T-helper 22 cell (primary cell): ENCODE results near the gene SHKBP1.
"Not testable (repeated sequence)": the region's sequence is repeated elsewhere in the genome, so short reads cannot be mapped to it uniquely, and the experiment has no call there.

Experiments used
- DNase-seq: peaks from one replicate; pipeline ENCODE4 v3.0.0-alpha.2; 2020; ENCODE audit warnings: low read depth

SHKBP1 gene

GRCh38 chr19:40556953-40557530 is 19.6 kb upstream of the SHKBP1 start:
- no peak for DNase-seq

- DNase-seq = no peak
Observed at GRCh38 chr19:40559394-40559793, 17.3 kb upstream of the SHKBP1 start.

GRCh38 chr19:40560092-40560507 is 16.6 kb upstream of the SHKBP1 start:
- DNase-seq = no peak

- no peak for DNase-seq
Observed at GRCh38 chr19:40561947-40562346, 14.7 kb upstream of the SHKBP1 start.

- DNase-seq = not testable (repeated sequence)
Observed at GRCh38 chr19:40564535-40564934, 12.1 kb upstream of the SHKBP1 start.

DNA sequence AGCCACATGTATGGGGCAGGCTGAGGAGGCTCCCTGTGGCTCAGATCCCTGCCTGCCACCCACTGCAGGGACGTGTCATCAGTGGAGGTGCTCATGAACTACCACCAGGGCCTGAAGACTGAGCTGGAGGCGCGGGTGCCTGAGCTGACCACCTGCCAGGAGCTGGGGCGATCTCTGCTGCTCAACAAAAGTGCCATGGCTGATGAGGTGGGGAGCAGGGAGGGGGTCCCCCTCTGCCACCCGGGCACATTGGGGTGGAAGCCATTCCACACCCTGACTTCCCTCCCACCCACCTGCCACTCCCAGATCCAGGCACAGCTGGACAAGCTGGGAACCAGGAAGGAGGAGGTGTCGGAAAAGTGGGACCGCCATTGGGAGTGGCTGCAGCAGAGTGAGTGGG is 11.3 kb upstream of the SHKBP1 start:
- DNase-seq = no peak

DNA sequence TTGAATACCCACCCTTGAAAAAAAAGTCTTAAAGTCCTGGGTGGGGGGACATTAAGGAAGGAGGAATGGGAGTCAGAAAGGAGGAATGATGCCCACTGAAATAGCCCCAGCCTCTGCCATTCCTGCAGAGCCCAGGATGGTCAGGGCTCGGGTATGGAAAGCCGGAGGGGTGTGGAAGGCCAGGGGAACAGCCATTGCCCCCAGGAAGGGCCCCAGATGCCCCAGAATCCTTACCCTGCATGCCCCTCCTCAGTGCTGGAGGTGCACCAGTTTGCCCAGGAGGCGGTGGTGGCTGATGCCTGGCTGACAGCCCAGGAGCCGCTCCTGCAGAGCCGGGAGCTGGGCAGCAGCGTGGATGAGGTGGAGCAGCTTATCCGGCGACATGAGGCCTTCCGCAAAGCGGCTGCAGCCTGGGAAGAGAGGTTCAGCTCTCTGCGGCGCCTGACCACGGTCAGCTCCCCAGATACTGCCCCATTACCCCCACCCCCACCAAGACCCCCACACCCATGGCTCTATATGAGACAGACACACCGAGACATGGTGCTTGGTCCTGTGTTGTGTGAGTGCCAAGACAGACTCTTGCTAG is 10.7 kb upstream of the SHKBP1 start:
- DNase-seq = no peak

DNA sequence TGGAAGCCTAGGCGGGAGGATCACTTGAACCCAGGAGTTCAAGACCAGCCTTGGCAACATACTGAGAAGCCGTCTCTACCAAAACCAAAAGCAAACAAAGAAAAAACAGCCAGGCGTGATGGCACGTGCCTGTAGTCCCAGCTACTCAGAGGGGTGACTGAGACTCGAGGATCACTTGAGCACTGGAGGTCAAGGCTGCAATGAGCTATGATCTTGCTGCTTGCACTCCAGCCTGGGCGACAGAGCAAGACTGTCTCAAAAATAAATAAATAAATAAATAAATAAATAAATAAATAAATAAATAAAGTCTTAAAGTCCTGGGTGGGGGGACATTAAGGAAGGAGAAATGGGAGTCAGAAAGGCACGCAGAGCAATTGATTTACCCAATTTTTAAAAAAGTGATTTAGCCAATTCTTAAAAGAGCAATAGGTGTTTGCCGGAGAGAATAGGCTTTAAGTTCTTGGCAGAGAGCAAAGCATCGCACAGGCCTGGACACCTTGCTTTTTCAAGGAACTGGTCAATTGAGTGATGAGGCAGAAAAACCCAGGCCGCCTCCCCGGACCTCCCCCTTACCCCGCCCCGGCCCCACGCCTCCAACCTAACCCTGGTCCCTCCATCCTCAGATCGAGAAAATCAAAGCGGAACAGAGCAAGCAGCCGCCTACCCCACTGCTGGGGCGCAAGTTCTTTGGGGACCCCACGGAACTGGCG is 9.5 kb upstream of the SHKBP1 start:
- DNase-seq = no peak

- no peak for DNase-seq
Observed at GRCh38 chr19:40567750-40568494, 8.8 kb upstream of the SHKBP1 start.

DNA sequence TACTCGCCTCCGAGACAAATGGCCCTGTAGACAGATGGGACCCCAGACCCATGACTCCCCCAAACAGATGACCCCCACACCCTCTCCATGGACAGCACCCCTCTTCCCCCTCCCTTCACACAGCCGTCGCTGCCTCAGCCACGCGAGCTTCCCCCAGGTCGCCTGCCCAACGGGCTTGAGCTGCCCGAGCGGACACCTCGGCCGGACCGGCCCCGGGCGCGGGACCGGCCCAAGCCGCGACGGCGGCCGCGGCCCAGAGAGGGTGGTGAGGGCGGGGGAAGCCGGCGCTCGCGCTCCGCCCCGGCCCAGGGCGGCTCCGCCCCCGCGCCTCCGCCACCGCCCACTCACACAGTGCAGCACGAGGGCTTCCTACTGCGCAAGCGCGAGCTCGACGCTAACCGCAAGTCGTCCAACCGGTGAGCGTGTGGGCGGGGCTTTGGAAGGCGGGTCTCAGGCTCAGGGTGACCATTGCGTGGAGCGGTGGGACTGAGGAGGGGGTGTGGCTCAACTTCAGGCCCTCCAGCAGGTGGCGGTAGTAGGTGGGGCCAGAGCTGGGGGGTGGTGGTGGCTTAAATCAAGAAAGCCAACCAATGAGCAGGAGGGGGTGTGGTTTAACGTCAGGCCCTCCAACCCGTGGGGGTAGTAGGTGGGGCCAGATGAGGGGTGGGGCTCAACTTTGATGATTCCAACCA is 6.2 kb upstream of the SHKBP1 start:
- DNase-seq = peak; percentile 98

- no peak for DNase-seq
Observed at GRCh38 chr19:40571005-40571318, 5.7 kb upstream of the SHKBP1 start.

GRCh38 chr19:40571831-40572495 is 4.7 kb upstream of the SHKBP1 start:
- DNase-seq = no peak

GRCh38 chr19:40575326-40575725 is 1.3 kb upstream of the SHKBP1 start:
- DNase-seq = no peak

- DNase-seq = no peak
Observed at GRCh38 chr19:40576151-40576584, 505 bp upstream of the SHKBP1 start.

DNA sequence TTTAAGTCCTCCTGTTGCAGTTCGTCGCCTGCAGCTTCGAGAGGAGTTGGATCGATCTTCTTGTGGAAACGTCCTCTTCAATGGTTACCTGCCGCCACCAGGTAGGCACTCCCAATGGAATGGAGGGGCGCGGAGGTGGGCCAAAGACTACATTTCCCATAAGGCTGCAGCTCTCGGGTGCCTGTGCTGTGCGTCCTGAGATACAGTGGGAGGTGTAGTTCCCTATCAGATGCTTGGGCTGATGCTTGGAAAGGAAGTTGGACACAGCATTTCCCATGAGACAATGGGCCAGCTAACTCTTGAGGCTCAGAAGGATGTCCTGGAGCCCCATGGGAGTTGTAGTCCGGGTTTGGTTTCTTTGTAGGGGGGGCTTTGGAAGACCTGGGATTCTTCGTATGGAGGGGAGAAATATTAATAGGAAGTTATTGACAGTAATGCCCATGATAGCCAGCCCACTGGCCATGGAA is 1.8 kb downstream of the SHKBP1 start:
- DNase-seq = no peak

DNA sequence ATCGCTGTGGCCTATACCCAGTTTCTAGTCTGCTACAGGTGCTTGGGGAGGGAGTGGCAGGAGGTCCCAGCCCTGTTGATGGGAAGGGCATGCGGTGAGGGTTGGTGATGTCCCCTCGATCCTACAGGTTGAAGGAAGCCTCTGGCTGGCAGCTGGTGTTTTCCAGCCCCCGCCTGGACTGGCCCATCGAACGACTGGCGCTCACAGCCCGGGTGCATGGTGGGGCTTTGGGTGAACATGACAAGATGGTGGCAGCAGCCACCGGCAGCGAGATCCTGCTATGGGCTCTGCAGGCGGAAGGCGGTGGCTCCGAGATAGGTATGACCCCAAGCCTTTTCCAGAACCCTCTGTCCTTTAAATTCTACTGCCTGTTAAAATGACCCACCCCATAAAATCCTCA is 3.9 kb downstream of the SHKBP1 start:
- no peak for DNase-seq

DNA sequence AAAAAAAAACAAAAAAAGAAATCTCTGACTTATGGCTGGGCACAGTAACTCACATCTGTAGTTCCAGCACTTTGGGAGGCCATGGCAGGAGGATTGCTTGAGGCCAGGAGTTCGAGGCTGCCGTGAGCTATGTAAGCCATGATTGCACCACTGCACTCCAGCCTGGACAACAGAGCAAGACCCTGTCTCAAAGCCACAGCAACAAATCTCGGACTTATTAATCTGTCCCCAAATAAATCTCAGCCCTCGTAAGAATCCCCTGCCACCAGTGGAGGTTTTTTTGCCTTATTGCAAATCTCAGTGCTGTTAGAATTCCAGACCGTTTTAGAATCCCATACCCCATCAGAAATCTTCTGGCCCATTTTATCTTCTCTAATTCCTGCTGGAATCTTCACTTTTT is 4.9 kb downstream of the SHKBP1 start:
- no peak for DNase-seq

DNA sequence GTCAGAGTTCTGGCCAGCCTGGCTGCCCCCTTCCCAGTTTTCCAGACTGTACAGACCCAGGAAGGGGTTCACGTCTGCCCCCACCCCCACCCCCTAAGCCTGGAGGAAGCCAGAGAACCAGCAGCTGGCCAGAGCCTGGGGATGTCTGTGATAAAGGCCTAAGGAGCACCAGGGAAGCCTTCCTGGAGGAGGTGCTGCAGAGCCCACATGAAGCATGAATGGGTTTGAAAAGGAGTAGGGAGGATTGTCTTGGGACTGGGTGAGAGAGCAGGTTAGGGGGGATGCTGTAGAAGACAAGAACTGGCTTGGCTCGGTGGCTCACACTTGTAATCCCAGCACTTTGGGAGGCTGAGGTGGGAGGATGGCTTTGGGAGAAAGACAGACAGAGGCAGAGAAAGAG is 5.8 kb downstream of the SHKBP1 start:
- no peak for DNase-seq

- no peak for DNase-seq
Observed at GRCh38 chr19:40583283-40583682, 6.6 kb downstream of the SHKBP1 start.

GRCh38 chr19:40584007-40584406 is 7.3 kb downstream of the SHKBP1 start:
- DNase-seq = no peak

DNA sequence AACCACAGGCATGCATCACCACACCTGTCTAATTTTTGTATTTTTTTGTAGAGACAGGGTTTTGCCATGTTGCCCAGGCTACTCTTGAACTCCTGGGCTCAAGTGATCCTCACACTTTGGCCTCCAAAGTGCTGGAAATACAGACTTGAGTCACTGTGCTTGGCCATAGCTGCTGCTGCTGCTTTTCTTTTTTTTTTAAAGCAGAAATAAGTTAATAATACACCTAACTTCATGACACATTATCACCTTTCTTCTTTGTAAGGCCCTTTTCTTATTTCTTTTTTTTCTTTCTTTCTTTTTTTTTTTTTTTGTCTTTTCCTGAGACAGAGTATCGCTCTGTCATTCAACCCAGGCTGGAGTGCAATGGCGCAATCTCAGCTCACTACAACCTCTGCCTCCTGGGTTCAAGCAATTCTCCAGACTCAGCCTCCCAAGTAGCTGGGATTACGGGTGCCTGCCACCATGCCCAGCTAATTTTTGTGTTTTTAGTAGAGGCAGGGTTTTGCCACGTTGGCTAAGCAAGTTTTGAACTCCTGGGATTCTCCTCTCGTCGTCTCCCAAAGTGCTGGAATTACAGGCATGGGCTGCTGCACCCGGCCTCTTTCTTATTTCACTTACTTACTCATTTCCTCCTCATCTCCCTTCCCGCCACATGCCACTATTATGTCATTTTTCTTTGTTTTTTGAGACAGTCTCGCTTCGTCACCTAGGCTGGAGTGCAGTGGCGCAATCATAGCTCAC is 8.7 kb downstream of the SHKBP1 start:
- no peak for DNase-seq
